SK-N-SH (cell line): Measurements from ENCODE around the gene SCO1. TPM values are rescaled to one million over a fixed set of nuclear protein-coding genes. Genes with fewer than 3 reads are reported as not detected.

Experiments
- CTCF ChIA-PET: fragments of 300-600, 350-600 bp; formaldehyde crosslinking; extraction: SDS; loops from one replicate; lab custom pipeline; 2021; lab: Yijun Ruan, JAX
- POLR2A ChIA-PET: fragments of 350-600 bp; sonication (Branson Sonifier 250); formaldehyde crosslinking; extraction: SDS; loops from one replicate; lab custom pipeline; 2020; ENCODE audit warnings: antibody characterized with exemption, inconsistent platforms; lab: Yijun Ruan, JAX
- DNase-seq: peaks from one replicate; pipeline ENCODE4 v3.0.0; 2012
- H2AFZ ChIP-seq: fragments of 200-600 bp; sonication (generic); 2 replicates; pipeline ENCODE4 v1.8.1; 2016; ENCODE audit warnings: antibody characterized with exemption, mild to moderate bottlenecking, low read depth
- H3F3A ChIP-seq: fragments of 200-600 bp; sonication (generic); replicated peaks from 2 replicates; pipeline ENCODE3; 2016; ENCODE audit warnings: antibody characterized with exemption, mild to moderate bottlenecking; ENCODE audit not compliant: insufficient read depth
- H3K27ac ChIP-seq, 2 experiments: fragments of 200-500 bp in 1 of 2; fragments of 200-600 bp in 1 of 2; sonication (Bioruptor generic) in 1 of 2; sonication (generic), shearing (Covaris generic) in 1 of 2; 2 replicates each; pipeline versions ENCODE4 v1.5.1 to v1.6.1; 2014 to 2016; ENCODE audit warnings: low read depth in 2 of 2, inconsistent platforms in 1 of 2, low read length in 1 of 2, mild to moderate bottlenecking in 1 of 2, mixed read lengths in 1 of 2
- H3K27me3 ChIP-seq: fragments of 200-600 bp; sonication (generic), shearing (Covaris generic); 2 replicates; pipeline ENCODE4 v1.6.1; 2016; ENCODE audit warnings: mixed run types; ENCODE audit not compliant: insufficient read depth
- H3K36me3 ChIP-seq, 2 experiments: fragments of 200-500 bp in 1 of 2; fragments of 200-600 bp in 1 of 2; sonication (Bioruptor generic) in 1 of 2; sonication (generic) in 1 of 2; replicated peaks in 1 of 2; 2 replicates each; pipeline versions ENCODE3 to v1.5.1; 2014 to 2016; ENCODE audit warnings: low read length in 1 of 2, mild to moderate bottlenecking in 1 of 2; ENCODE audit not compliant: insufficient read depth in 2 of 2, control insufficient read depth in 1 of 2
- H3K4me1 ChIP-seq, 2 experiments: fragments of 200-500 bp in 1 of 2; fragments of 200-600 bp in 1 of 2; sonication (Bioruptor generic) in 1 of 2; sonication (generic), shearing (Covaris generic) in 1 of 2; 2 replicates each; pipeline versions ENCODE4 v1.5.1 to v1.6.1; 2014 to 2016; ENCODE audit warnings: low read depth in 1 of 2, low read length in 1 of 2, mixed run types in 1 of 2; ENCODE audit not compliant: insufficient read depth in 2 of 2, control insufficient read depth in 1 of 2
- H3K4me2 ChIP-seq: fragments of 200-600 bp; sonication (generic), shearing (Covaris generic); 2 replicates; pipeline ENCODE4 v1.6.1; 2017; ENCODE audit warnings: mixed run types
- H3K4me3 ChIP-seq, 2 experiments: fragments of 200-500 bp in 1 of 2; fragments of 200-600 bp in 1 of 2; sonication (Bioruptor generic) in 1 of 2; sonication (generic), shearing (Covaris generic) in 1 of 2; 2 replicates each; pipeline versions ENCODE4 v1.5.1 to v1.8.1; 2014 to 2016; ENCODE audit warnings: low read depth in 2 of 2, inconsistent platforms in 1 of 2, low read length in 1 of 2, mild to moderate bottlenecking in 1 of 2, mixed read lengths in 1 of 2, moderate library complexity in 1 of 2
- H3K79me2 ChIP-seq: fragments of 200-600 bp; sonication (generic); 2 replicates; pipeline ENCODE4 v1.8.1; 2017; ENCODE audit warnings: mild to moderate bottlenecking; ENCODE audit not compliant: insufficient read depth
- H3K9ac ChIP-seq: fragments of 200-600 bp; sonication (generic); 2 replicates; pipeline ENCODE4 v1.6.1; 2017; ENCODE audit warnings: mixed run types
- H3K9me2 ChIP-seq: fragments of 200-600 bp; sonication (generic); 2 replicates; pipeline ENCODE4 v1.6.1; 2017; ENCODE audit warnings: mixed run types
- H3K9me3 ChIP-seq: fragments of 200-600 bp; sonication (generic); 2 replicates; pipeline ENCODE4 v1.6.1; 2017; ENCODE audit warnings: mixed run types, mild to moderate bottlenecking, moderate library complexity
- H4K20me1 ChIP-seq: fragments of 200-600 bp; sonication (generic); 2 replicates; pipeline ENCODE4 v1.6.1; 2017; ENCODE audit warnings: mild to moderate bottlenecking, mixed run types; ENCODE audit not compliant: insufficient read depth
- ELF1 ChIP-seq: IDR thresholded peaks from 2 replicates; pipeline ENCODE4 v1.4.0; 2012
- EZH2phosphoT487 ChIP-seq: fragments of 200-600 bp; sonication (generic); IDR thresholded peaks from 2 replicates; pipeline ENCODE4 v1.6.1; 2017; ENCODE audit warnings: low read depth, mixed run types, mild to moderate bottlenecking, antibody characterized with exemption, moderate library complexity, borderline replicate concordance
- MAX ChIP-seq: IDR thresholded peaks from 2 replicates; pipeline ENCODE4 v1.4.0; 2012; ENCODE audit warnings: low read depth
- POLR2AphosphoS5 ChIP-seq: IDR thresholded peaks from 2 replicates; pipeline ENCODE4 v1.6.1; 2012; ENCODE audit warnings: low read depth, low read length
- RAD21 ChIP-seq: IDR thresholded peaks from 2 replicates; pipeline ENCODE4 v1.6.1; 2012; ENCODE audit warnings: mild to moderate bottlenecking, low read length
- SMC3 ChIP-seq: IDR thresholded peaks from 2 replicates; pipeline ENCODE4 v1.6.1; 2012; ENCODE audit warnings: low read depth, low read length, improper control_type of control experiment
- TCF12 ChIP-seq: IDR thresholded peaks from 2 replicates; pipeline ENCODE4 v1.4.0; 2012
- TEAD4 ChIP-seq: IDR thresholded peaks from 2 replicates; pipeline ENCODE4 v1.4.0; 2012; ENCODE audit warnings: mild to moderate bottlenecking, borderline replicate concordance; ENCODE audit not compliant: insufficient read depth
- WGBS: methylation state at CpG from one replicate; pipeline ENCODE4 v1.1.6; 2017; ENCODE audit warnings: low lambda C conversion rate; 5-methylcytosine and 5-hydroxymethylcytosine counted together
- polyA plus RNA-seq, 3 experiments: library from polyadenylated mRNA; depleted of rRNA; stranded (reverse); fragments of >200 nt; gene quantifications; 2 replicates each; pipeline ENCODE4 v1.2.3, GENCODE V29; 2012
- TF ChIP-seq, protein P1 (sequence below): fragments of 200-600 bp; sonication (generic); IDR thresholded peaks from 2 replicates; pipeline ENCODE4 v1.6.1; 2017; ENCODE audit warnings: antibody characterized with exemption, mild to moderate bottlenecking, moderate library complexity
- TF ChIP-seq, protein P2 (sequence below): IDR thresholded peaks from 2 replicates; pipeline ENCODE4; 2012

The SCO1 gene
- polyA plus RNA-seq, 1 of the 3 experiments (the other 2 are of a cell fraction) = 28.6 TPM

GRCh38 chr17:10683853-10684252 is 13.5 kb downstream of the SCO1 start:
- ChIA-PET CTCF (interaction anchor here (0.6 to 2.5 kb wide), 10 partner anchors 9 to 191 kb away, joined by 3 to 18 read pairs (median 4); partner anchors contain the start of gene MYH3), POLR2A (no interaction called here)
- WGBS = 39% methylated on average over 2 of the region's 2 CpGs
- Histone ChIP-seq H4K20me1 (peaks cover 8% of the 10 kb centered on the region; the same call in 1 of the 2 replicates), H3K27ac (no peak overlapping the region), H3K9ac (no peak overlapping the region), H3K4me1 (no peaks in the 10 kb centered on the region; a peak in 1 of 4 replicates), H3K4me2 (no peak overlapping the region), H3K4me3 (peak overlapping the region in 1 of 2 experiments; percentile 43; a peak in 1 of 4 replicates), H3K27me3 (no peaks in the 10 kb centered on the region), H3K79me2 (peaks cover 30% of the 10 kb centered on the region), H2AFZ (no peak overlapping the region), H3K9me2 (no peaks in the 10 kb centered on the region), H3K36me3 (peaks cover 80 to 87% of the 10 kb centered on the region in 2 experiments), H3F3A (peaks cover 7% of the 10 kb centered on the region), H3K9me3 (no peaks in the 10 kb centered on the region)
- DNase-seq = peak; percentile 46
- TF ChIP-seq, protein P1, sequence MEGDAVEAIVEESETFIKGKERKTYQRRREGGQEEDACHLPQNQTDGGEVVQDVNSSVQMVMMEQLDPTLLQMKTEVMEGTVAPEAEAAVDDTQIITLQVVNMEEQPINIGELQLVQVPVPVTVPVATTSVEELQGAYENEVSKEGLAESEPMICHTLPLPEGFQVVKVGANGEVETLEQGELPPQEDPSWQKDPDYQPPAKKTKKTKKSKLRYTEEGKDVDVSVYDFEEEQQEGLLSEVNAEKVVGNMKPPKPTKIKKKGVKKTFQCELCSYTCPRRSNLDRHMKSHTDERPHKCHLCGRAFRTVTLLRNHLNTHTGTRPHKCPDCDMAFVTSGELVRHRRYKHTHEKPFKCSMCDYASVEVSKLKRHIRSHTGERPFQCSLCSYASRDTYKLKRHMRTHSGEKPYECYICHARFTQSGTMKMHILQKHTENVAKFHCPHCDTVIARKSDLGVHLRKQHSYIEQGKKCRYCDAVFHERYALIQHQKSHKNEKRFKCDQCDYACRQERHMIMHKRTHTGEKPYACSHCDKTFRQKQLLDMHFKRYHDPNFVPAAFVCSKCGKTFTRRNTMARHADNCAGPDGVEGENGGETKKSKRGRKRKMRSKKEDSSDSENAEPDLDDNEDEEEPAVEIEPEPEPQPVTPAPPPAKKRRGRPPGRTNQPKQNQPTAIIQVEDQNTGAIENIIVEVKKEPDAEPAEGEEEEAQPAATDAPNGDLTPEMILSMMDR = peak; percentile 68
- TF ChIP-seq TCF12 = no peak
- TF ChIP-seq MAX = no peak
- no peak for TF ChIP-seq EZH2phosphoT487
- TF ChIP-seq POLR2AphosphoS5 = no peak
- peak; percentile 28; the same call in 1 of the 2 replicates for TF ChIP-seq RAD21
- TF ChIP-seq SMC3 = peak; percentile 30; the same call in 1 of the 2 replicates
- no peak for TF ChIP-seq ELF1

GRCh38 chr17:10681866-10682446 is 15.4 kb downstream of the SCO1 start:
- H2AFZ ChIP-seq = no peak overlapping the region
- H3K9ac ChIP-seq = no peak overlapping the region
- POLR2A ChIA-PET = no interaction called here
- H3F3A ChIP-seq = peaks cover 7% of the 10 kb centered on the region
- no peak for TF ChIP-seq TEAD4
- TF ChIP-seq, protein P2, sequence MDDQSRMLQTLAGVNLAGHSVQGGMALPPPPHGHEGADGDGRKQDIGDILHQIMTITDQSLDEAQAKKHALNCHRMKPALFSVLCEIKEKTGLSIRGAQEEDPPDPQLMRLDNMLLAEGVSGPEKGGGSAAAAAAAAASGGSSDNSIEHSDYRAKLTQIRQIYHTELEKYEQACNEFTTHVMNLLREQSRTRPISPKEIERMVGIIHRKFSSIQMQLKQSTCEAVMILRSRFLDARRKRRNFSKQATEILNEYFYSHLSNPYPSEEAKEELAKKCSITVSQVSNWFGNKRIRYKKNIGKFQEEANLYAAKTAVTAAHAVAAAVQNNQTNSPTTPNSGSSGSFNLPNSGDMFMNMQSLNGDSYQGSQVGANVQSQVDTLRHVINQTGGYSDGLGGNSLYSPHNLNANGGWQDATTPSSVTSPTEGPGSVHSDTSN = peak; percentile 23; the same call in 1 of the 2 replicates
- peaks cover 71 to 92% of the 10 kb centered on the region in 2 experiments for H3K36me3 ChIP-seq
- H3K4me1 ChIP-seq = no peaks in the 10 kb centered on the region; a peak in 1 of 4 replicates
- no peaks in the 10 kb centered on the region for H3K9me2 ChIP-seq
- H3K27ac ChIP-seq = peak overlapping the region; percentile 23 to 58; a peak in 1 of 4 replicates
- no peak overlapping the region for H3K4me2 ChIP-seq
- H3K4me3 ChIP-seq = no peak overlapping the region
- no peak for DNase-seq
- 78% methylated on average over 7 of the region's 7 CpGs for WGBS
- H3K27me3 ChIP-seq = no peaks in the 10 kb centered on the region
- H4K20me1 ChIP-seq = no peaks in the 10 kb centered on the region
- H3K79me2 ChIP-seq = peaks cover 12% of the 10 kb centered on the region; the same call in 1 of the 2 replicates
- CTCF ChIA-PET = interaction anchor here (1.7 to 3.5 kb wide), 2 partner anchors 24 to 35 kb away, joined by 3 to 18 read pairs; no protein-coding TSS in a partner anchor
- no peaks in the 10 kb centered on the region for H3K9me3 ChIP-seq
